IMR-90 (cell line): ENCODE results near the gene OSBPL1A. TPM values are rescaled to one million over a fixed set of nuclear protein-coding genes. Genes with fewer than 3 reads are reported as not detected.

Experiments used
- ATAC-seq: fragments of 200-7000 bp; cut with Tn5 transposase; 2 replicates; pipeline ENCODE4 v1.9.1; 2020; ENCODE audit warnings: low read depth, mild to moderate bottlenecking, moderate library complexity
- BruUV-seq: library from RNA; stranded (reverse); fragments of 400-500 nt; replicated peaks from 2 replicates; lab custom pipeline; 2021; lab: Mats Ljungman, UMichigan
- CTCF ChIA-PET: fragments of 300-600 bp; formaldehyde crosslinking; extraction: SDS; loops from one replicate; lab custom pipeline; 2021; ENCODE audit warnings: antibody characterized with exemption; lab: Yijun Ruan, JAX
- POLR2A ChIA-PET: fragments of 300-600 bp; sonication (Branson Sonifier 250); formaldehyde crosslinking; loops from one replicate; lab custom pipeline; 2022; ENCODE audit warnings: antibody characterized with exemption; ENCODE audit not compliant: unreplicated experiment; lab: Charles Lee
- DNase-seq: peaks from one replicate; pipeline ENCODE4 v3.0.0; 2013
- H2AFZ ChIP-seq: replicated peaks from 2 replicates; pipeline ENCODE3; 2013; ENCODE audit warnings: low read length, mild to moderate bottlenecking; ENCODE audit not compliant: poor library complexity
- H2AK5ac ChIP-seq: 2 replicates; pipeline ENCODE4 v1.6.1; 2013; ENCODE audit warnings: low read depth, low read length, inconsistent platforms
- H2AK9ac ChIP-seq: replicated peaks from 2 replicates; pipeline ENCODE3; 2013; ENCODE audit warnings: mild to moderate bottlenecking, low read depth, low read length, moderate library complexity; ENCODE audit not compliant: poor library complexity
- H2BK120ac ChIP-seq: 2 replicates; pipeline ENCODE4 v1.6.1; 2013; ENCODE audit warnings: low read depth, low read length, inconsistent platforms
- H2BK15ac ChIP-seq: 3 replicates; pipeline ENCODE4 v1.6.1; 2013; ENCODE audit warnings: low read depth, low read length, inconsistent platforms
- H2BK20ac ChIP-seq: 2 replicates; pipeline ENCODE4 v1.6.1; 2013; ENCODE audit warnings: low read depth, mild to moderate bottlenecking, inconsistent platforms, low read length, moderate library complexity
- H2BK5ac ChIP-seq: 2 replicates; pipeline ENCODE4 v1.6.1; 2013; ENCODE audit warnings: mild to moderate bottlenecking, low read depth, low read length, inconsistent platforms; ENCODE audit not compliant: poor library complexity, severe bottlenecking
- H3K14ac ChIP-seq: replicated peaks from 2 replicates; pipeline ENCODE4 v1.6.1; 2013; ENCODE audit warnings: low read depth, low read length, inconsistent platforms
- H3K18ac ChIP-seq: 2 replicates; pipeline ENCODE4 v1.6.1; 2013; ENCODE audit warnings: low read depth, low read length, control low read depth
- H3K23ac ChIP-seq: 2 replicates; pipeline ENCODE4 v1.6.1; 2013; ENCODE audit warnings: low read depth, low read length, inconsistent platforms
- H3K27ac ChIP-seq: 2 replicates; pipeline ENCODE4 v1.5.1; 2013; ENCODE audit warnings: mild to moderate bottlenecking, control low read depth, low read length; ENCODE audit not compliant: insufficient read depth
- H3K27me3 ChIP-seq: 2 replicates; pipeline ENCODE4 v1.6.1; 2013; ENCODE audit warnings: low read length; ENCODE audit not compliant: control insufficient read depth, insufficient read depth
- H3K36me3 ChIP-seq: 2 replicates; pipeline ENCODE4 v1.6.1; 2013; ENCODE audit warnings: low read length, mixed read lengths; ENCODE audit not compliant: control insufficient read depth, insufficient read depth
- H3K4ac ChIP-seq: 2 replicates; pipeline ENCODE4 v1.6.1; 2013; ENCODE audit warnings: low read depth, low read length, inconsistent platforms
- H3K4me1 ChIP-seq: 2 replicates; pipeline ENCODE4 v1.6.1; 2013; ENCODE audit warnings: low read length, mixed read lengths; ENCODE audit not compliant: control insufficient read depth, insufficient read depth
- H3K4me2 ChIP-seq: 2 replicates; pipeline ENCODE4 v1.6.1; 2013; ENCODE audit warnings: low read depth, mild to moderate bottlenecking, control low read depth, low read length, moderate library complexity
- H3K4me3 ChIP-seq: 2 replicates; pipeline ENCODE4 v1.5.1; 2013; ENCODE audit warnings: low read depth, mild to moderate bottlenecking, control low read depth, low read length, moderate library complexity; ENCODE audit not compliant: insufficient read depth
- H3K56ac ChIP-seq: 2 replicates; pipeline ENCODE4 v1.6.1; 2013; ENCODE audit warnings: low read length, inconsistent platforms; ENCODE audit not compliant: insufficient read depth; ENCODE audit errors: extremely low read depth
- H3K79me1 ChIP-seq, 2 experiments: 2 replicates each; pipeline ENCODE4 v1.6.1; 2013; ENCODE audit warnings: low read length in 2 of 2, inconsistent platforms in 1 of 2, low read depth in 1 of 2
- H3K9ac ChIP-seq: 2 replicates; pipeline ENCODE4 v1.6.1; 2013; ENCODE audit warnings: low read depth, low read length, control low read depth
- H3K9me1 ChIP-seq: 2 replicates; pipeline ENCODE4 v1.6.1; 2013; ENCODE audit warnings: low read length, inconsistent platforms; ENCODE audit not compliant: insufficient read depth
- H3K9me3 ChIP-seq: 2 replicates; pipeline ENCODE4 v1.6.1; 2013; ENCODE audit warnings: low read length; ENCODE audit not compliant: control insufficient read depth, insufficient read depth
- H4K20me1 ChIP-seq: 2 replicates; pipeline ENCODE4 v1.6.1; 2013; ENCODE audit warnings: low read length, inconsistent platforms; ENCODE audit not compliant: insufficient read depth
- H4K5ac ChIP-seq: 2 replicates; pipeline ENCODE4 v1.6.1; 2013; ENCODE audit warnings: mild to moderate bottlenecking, low read depth, low read length, control low read depth
- H4K8ac ChIP-seq, 2 experiments: 2 replicates each; pipeline ENCODE4 v1.6.1; 2013; ENCODE audit warnings: low read depth in 2 of 2, low read length in 2 of 2, control low read depth in 1 of 2, inconsistent platforms in 1 of 2
- H4K91ac ChIP-seq: 2 replicates; pipeline ENCODE4 v1.6.1; 2013; ENCODE audit warnings: low read depth, low read length, inconsistent platforms; ENCODE audit not compliant: insufficient read depth
- CHD1 ChIP-seq: IDR thresholded peaks from 2 replicates; pipeline ENCODE4 v1.6.1; 2012; ENCODE audit warnings: low read depth, low read length, improper control_type of control experiment
- MAFK ChIP-seq: IDR thresholded peaks from 2 replicates; pipeline ENCODE4 v1.6.1; 2012; ENCODE audit warnings: low read depth, low read length, improper control_type of control experiment
- MAZ ChIP-seq: IDR thresholded peaks from 2 replicates; pipeline ENCODE4 v1.6.1; 2012; ENCODE audit warnings: low read depth, mild to moderate bottlenecking, low read length, improper control_type of control experiment, moderate library complexity, borderline replicate concordance
- NFE2L2 ChIP-seq: fragments of 150-350 bp; IDR thresholded peaks from 2 replicates; pipeline ENCODE4 v1.6.1; 2016; ENCODE audit warnings: low read depth, mild to moderate bottlenecking, low read length
- POLR2A ChIP-seq: IDR thresholded peaks from 2 replicates; pipeline ENCODE4 v1.6.1; 2012; ENCODE audit warnings: mild to moderate bottlenecking, low read depth, low read length
- RAD21 ChIP-seq: IDR thresholded peaks from 2 replicates; pipeline ENCODE4 v1.6.1; 2012; ENCODE audit warnings: low read length, improper control_type of control experiment
- RCOR1 ChIP-seq: IDR thresholded peaks from 2 replicates; pipeline ENCODE4 v1.6.1; 2012; ENCODE audit warnings: mild to moderate bottlenecking, low read length, improper control_type of control experiment; ENCODE audit not compliant: insufficient replicate concordance
- SMC3 ChIP-seq: fragments of 150-350 bp; IDR thresholded peaks from 2 replicates; pipeline ENCODE4 v1.6.1; 2016; ENCODE audit warnings: low read depth, mild to moderate bottlenecking, antibody characterized with exemption, low read length, moderate library complexity
- WGBS, 2 experiments: methylation state at CpG; one replicate each; pipeline versions ENCODE4 v1.1.5 to v1.1.7; 2013; ENCODE audit warnings: missing lambda C conversion rate in 2 of 2; ENCODE audit not compliant: insufficient read length in 1 of 2; ENCODE audit errors: extremely low coverage in 2 of 2; 5-methylcytosine and 5-hydroxymethylcytosine counted together
- dilution Hi-C: fragments of 300-500 bp; cut with HindIII; formaldehyde crosslinking; loops from one replicate; pipeline ENCODE4 v1.14.3; 2018; ENCODE audit warnings: low sequenced_read_pairs; ENCODE audit not compliant: unreplicated experiment
- in situ Hi-C: fragments of 300-500 bp; cut with MboI; formaldehyde crosslinking; loops from 3 replicates; pipeline ENCODE4 v1.14.3; 2019; ENCODE audit warnings: low sequenced_read_pairs, inconsistent platforms, mixed read lengths
- intact Hi-C: fragments of 100-400 bp; cut with micrococcal nuclease; formaldehyde crosslinking; loops from 2 replicates; pipeline ENCODE4 v1.10.0; 2022
- polyA plus RNA-seq, 3 experiments: library from polyadenylated mRNA; depleted of rRNA; stranded (reverse); fragments of >200 nt; gene quantifications; 2 replicates each; pipeline ENCODE4 v1.2.3, GENCODE V29; 2012; ENCODE audit warnings: low replicate concordance in 1 of 3
- total RNA-seq: library from RNA; depleted of rRNA; stranded (reverse); fragments of >200 nt; gene quantifications from 2 replicates; pipeline ENCODE4 v1.2.3, GENCODE V29; 2012
- TF ChIP-seq, protein P1 (sequence below): fragments of 150-350 bp; IDR thresholded peaks from 2 replicates; pipeline ENCODE4 v1.6.1; 2016; ENCODE audit warnings: low read depth, mild to moderate bottlenecking, low read length, moderate library complexity, borderline replicate concordance

OSBPL1A gene
- total and polyA plus RNA-seq, 2 of the 4 experiments (the other 2 are of a cell fraction), result 29.4 to 70.4 TPM

DNA sequence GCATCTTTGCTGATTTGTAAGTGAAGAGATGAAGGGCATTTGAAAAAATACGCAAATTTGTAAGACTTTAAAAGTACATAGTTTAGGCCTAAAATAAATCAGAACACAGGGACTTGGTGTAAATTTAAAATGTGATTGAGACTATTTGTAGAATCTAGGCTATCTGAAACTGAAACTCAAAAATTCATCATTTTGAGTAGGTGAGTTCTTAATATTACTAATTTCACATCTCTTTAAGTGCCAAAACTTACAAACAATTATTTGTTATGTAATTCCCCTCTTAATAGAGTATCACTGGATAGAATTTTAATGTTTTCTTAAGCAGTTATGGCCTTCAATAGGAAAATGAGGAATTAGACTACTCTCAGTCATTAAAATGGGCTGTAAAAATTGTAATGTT, 48.8 kb upstream of the OSBPL1A start:
- H3K9ac ChIP-seq, result no peak overlapping the region
- H3K79me1 ChIP-seq, result no peaks in the 10 kb centered on the region
- H3K9me1 ChIP-seq, result no peaks in the 10 kb centered on the region
- H3K4me3 ChIP-seq, result no peak overlapping the region
- no peak overlapping the region for H4K91ac ChIP-seq
- ATAC-seq, result no peak
- intact Hi-C loops, result loop anchor here (2.0 kb wide), 1 partner anchor 42 kb away; no protein-coding TSS in a partner anchor
- no peak overlapping the region for H3K4me2 ChIP-seq
- H2AK9ac ChIP-seq, result no peak overlapping the region
- no peak overlapping the region for H2BK120ac ChIP-seq
- no peak overlapping the region for H3K4ac ChIP-seq
- dilution Hi-C loops, result no loop called here
- no peaks in the 10 kb centered on the region for H3K9me3 ChIP-seq
- no peak overlapping the region for H3K18ac ChIP-seq
- no peak overlapping the region for H2BK5ac ChIP-seq
- H3K14ac ChIP-seq, result no peak overlapping the region
- H3K56ac ChIP-seq, result no peak overlapping the region
- no peak overlapping the region for H4K8ac ChIP-seq
- WGBS, 2 experiments, result no CpG with 5 or more reads among the region's 1 CpG
- in situ Hi-C loops, result no loop called here
- no peak overlapping the region for H3K23ac ChIP-seq
- no peak overlapping the region for H3K27ac ChIP-seq
- ChIA-PET POLR2A (no interaction called here), CTCF (interaction anchor here (0.7 to 1.4 kb wide), 3 partner anchors 10 to 76 kb away, joined by 3 to 4 read pairs (median 4); no protein-coding TSS in a partner anchor)
- DNase-seq, result no peak
- TF ChIP-seq MAZ (no peak), RCOR1 (no peak), RAD21 (no peak), MAFK (no peak), CHD1 (no peak), NFE2L2 (no peak), SMC3 (no peak), POLR2A (no peak)
- TF ChIP-seq, protein P1, sequence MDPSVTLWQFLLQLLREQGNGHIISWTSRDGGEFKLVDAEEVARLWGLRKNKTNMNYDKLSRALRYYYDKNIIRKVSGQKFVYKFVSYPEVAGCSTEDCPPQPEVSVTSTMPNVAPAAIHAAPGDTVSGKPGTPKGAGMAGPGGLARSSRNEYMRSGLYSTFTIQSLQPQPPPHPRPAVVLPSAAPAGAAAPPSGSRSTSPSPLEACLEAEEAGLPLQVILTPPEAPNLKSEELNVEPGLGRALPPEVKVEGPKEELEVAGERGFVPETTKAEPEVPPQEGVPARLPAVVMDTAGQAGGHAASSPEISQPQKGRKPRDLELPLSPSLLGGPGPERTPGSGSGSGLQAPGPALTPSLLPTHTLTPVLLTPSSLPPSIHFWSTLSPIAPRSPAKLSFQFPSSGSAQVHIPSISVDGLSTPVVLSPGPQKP, result no peak
- no peaks in the 10 kb centered on the region for H4K20me1 ChIP-seq
- no peak overlapping the region for H2AFZ ChIP-seq
- H4K5ac ChIP-seq, result no peak overlapping the region
- no peaks in the 10 kb centered on the region for H3K27me3 ChIP-seq
- H2AK5ac ChIP-seq, result no peak overlapping the region
- H2BK15ac ChIP-seq, result no peak overlapping the region
- peaks cover 19% of the 10 kb centered on the region for H3K36me3 ChIP-seq
- no peaks in the 10 kb centered on the region for H3K4me1 ChIP-seq
- BruUV-seq, result no TSS peak
- H2BK20ac ChIP-seq, result no peak overlapping the region
